ENCODE data around the gene HOMER2.
"Not testable (repeated sequence)": the region's sequence is repeated elsewhere in the genome, so short reads cannot be mapped to it uniquely, and the experiment has no call there.

Gene HOMER2

DNA sequence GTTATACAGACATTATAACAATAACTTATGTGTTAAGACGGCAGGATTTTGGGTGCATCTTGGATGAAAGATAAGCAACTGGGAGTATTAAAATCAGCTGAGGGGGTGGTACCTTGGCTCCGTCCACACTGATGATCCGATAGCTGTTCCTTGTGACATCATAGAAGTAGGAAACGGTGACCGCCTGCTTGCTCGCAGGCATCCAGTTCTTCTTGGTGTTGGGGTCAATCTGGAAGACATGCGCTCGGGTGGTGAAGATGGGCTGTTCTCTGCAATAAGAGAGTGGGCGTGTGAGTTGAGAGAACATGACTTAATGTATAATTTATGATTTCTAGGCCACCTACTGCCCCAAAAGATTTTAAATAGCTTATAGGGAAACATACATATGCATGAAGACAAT is 59.9 kb downstream of the HOMER2 start:
- DNase-seq: no peak

DNA sequence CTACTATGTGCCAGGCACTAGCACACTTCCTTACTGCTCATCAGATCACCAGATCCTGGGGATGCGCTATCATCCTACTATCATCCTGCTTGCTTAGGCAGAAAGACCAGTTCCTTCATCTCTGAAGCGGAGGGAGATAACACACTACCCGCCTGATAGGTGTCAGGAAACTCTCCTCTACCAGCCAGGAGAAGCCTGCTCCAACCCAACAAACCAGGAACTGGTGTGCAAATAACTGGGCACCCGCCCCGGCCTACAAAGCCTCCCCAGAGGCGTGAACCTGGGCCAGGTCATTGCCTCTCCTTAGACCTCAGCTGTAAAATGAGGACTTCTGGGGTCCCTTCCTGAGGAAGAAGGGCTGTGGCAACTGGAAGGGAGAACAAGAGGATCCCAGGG is 61.5 kb downstream of the HOMER2 start:
- no peak for DNase-seq

DNA sequence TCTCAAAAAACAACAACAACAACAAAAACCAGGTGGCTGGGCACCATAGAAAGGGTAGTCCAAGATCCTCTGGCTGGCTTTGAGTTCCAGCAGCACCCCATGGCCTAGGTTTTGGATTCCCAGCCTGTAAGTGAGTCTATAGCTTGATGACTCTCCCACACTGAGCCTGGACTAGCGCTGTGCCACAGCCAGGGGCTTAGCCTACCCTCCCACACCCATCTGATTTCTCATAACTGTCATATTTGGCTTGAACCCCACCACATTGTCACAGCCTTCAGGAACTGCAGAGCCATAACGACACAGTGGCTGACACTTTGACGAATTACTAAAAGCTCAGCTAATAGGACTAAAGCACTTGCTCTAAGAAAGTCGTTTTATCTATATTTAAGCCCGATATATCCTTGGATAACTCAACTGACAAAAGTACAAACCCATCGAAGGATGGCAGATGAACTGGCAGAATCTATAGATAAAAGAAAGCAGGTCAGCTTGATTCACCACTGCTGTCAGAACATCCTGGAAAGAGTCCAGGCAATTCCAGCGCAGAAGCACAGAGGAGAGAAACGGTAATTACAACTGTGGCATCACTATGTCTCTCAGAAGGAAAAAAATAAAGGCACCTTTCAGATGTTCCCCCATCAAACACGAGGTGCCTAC is 62.1 kb downstream of the HOMER2 start:
- no peak for DNase-seq

DNA sequence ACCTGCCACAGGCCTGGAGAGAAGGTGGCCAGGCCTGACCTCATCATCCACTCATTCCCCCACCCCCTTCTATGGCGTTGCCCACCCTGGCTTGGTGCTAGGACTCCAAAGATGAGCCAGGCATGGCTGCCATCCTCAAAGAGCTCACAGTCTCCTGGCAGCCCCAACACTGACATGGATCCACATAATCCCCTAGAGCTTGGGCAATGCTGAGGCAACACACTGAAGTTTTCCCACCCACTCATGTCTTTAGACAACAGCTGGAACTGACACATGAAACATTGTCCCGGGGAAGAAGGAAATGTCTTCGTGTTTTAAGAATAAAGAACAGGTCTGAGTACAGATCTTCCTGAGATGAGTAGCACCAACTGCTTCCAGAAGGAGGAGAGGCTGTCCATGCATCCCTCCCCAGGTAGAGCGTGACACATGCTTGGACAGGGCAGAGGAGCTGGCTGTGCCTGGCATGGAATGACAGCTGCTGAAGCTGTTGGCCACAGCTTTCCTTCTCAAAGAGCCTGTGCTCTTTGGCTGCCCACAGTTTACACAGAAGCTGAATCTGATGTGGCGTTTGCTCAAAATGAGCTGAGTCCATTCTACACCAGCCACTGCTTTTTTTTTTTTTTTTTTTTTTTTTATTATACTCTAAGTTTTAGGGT is 70.1 kb downstream of the HOMER2 start:
- no peak for DNase-seq

DNA sequence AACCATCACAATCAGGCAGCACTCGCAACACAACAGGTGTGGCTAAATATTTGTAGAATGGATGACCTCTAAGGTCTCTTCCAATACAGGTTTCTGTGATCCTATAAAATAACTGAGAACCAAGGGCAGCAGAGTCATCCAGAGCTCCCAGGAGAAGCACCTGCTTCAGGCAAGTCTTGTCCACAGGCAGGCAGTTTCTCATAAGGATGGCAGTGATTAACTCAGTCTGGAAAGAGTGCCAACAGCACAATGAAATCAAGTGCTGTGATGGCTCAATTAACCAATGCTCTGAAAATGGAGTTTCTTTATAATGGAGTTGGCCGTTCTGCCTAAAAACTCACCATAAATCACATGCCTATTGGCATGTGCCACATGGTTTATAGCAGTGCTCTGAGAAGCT is 70.8 kb downstream of the HOMER2 start:
- no peak for DNase-seq

DNA sequence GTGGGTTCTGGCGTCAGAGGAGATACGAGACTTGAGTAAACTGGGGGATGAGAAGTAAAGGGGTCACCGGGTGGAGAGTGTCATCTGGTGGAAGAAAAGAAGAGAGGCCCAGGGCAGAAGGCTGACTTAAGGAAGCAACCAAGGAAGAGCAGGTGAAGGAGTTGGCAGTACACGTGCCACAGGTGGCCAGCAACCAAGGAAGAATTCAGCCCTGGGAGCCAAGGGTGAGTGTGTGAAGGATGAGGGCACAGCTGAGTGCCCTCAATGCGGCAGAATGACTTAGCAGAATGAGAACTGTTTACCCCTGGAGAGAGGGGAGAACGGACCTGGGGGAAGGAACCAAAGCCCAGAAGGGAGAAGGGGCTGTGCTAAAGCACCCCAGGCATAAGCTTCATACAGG is 71.8 kb downstream of the HOMER2 start:
- DNase-seq: no peak

DNA sequence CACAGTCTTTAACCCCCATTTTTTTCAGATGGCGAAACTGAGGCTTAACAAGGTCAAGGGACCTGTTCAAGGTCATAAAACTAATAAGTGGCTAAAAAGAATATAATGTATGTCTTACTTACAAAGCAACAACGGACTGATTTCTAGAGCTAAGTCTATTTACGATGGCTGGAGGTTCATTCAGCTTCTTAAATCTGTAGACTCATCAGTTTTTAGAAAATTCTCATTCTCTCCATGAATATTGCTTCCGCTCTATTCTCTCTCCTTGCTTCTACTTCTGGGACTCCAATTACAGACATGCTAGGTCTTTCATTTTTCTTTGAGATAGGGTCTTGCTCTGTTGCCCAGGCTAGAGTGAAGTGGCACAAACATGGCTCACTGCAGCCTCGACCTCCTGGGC is 74.2 kb downstream of the HOMER2 start:
- no peak for DNase-seq

DNA sequence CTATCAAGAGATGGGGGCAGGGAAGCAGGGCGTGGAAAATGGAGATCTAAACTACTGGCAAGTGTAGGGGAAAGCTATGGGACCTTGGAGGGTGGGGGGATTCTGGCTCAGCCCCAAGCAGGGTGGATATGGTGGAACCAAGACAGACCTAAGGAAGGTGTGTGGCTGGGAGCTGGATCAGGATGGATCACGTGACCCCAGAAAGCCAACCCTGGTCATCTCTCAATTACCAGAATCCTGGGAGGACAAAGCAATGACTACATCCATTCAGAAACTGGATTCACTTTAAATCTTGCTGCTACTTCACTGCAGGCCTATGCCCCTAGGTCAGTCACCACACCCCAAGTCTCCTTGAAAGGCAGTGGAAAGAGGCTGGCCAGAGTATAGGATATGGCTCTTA is 74.7 kb downstream of the HOMER2 start:
- no peak for DNase-seq

DNA sequence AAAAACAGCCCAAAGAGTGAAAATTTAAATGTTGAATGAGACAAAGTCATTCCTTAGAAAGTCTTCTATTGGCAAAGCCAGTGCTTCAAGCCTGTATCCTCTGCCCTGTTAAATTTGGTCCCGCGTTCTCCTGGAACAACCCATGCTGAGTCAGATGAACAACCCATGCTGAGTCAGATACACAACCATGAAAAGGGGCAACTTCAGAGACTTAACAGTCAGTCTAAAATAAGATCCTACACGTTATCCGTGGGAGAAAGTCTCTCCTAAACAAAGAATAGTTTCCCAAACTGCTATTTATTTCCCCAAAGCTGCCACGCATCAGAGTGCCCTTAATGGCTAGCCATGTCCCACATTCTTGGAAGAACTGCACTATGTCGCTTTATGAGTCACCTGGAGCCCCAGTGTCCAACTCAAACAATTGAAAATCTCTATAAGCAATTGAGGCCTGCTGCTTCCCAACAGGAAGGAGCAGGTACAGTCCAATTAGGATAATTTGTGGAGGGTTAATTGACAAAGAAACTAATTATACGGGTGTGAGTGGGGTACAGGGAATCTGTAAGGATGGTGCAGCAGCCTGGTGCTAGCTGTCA is 77.0 kb downstream of the HOMER2 start:
- no peak for DNase-seq

DNA sequence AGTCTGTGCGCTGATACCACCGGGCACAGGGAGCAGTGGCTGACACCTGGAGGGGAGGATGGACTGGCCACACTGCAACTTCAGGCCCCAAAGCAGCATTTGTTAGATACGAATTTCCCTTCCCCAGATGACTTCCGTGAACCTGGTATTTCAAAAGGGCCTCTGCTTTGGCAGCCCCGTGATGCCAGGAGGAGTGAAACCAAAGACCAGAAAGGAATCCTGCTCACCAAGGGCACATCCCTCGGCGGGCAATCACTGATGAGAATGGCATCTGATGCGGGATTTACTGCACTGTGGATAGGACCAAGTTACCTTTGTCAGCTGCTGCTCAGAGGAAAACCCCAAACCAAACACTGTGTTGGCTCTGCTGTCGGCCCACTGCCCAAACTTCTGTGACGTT is 77.6 kb downstream of the HOMER2 start:
- no peak for DNase-seq

DNA sequence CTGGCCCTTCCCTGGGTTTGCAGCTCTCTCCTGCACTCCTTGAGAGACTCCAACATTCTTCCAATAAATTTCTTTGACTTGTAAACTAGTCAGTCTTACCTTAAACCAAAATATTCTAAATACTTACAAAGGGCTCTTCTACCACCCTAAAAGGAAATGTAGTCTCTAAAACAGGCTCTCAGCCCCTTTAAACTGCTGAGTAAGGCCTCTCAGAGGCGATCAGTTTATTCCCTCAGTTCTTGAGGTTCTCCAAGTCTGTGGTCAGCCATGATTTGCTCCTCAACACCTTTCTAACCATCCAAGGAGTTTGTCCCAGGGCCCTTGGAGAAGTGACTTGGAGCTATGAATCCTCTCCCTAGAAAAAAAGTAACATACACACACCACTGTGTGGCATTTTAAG is 78.3 kb downstream of the HOMER2 start:
- DNase-seq: no peak

DNA sequence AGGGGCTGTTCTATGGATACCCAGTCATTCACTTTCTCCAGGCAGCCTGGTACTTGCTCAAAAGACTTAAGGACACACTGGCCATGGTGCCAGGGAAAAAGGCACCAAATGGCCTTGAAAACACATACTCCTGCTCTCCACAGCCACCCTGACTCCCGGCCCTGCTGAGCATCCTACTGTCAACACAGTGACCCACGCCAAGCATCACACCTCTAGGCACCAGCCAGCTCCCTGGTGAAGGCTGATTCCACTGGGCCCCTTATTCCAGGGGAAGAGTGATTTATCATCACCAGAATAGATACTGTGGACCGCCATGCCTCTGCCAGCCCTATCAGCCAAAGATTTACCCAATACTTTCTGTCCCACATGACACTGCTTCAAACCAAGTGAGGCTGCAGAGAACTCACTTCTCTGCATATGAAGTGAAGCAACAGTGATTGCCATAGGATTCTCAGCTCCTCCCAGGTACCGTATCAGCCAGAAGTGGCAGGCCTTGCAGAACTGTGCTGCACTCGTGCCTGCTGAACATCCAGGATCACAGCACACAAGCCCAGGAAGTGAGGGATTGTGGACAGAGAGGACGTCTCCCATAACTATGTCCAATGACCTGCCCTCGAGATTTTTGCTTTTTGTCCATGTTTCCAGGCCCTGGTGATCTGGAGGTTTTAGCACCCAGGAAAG is 79.4 kb downstream of the HOMER2 start:
- no peak for DNase-seq

DNA sequence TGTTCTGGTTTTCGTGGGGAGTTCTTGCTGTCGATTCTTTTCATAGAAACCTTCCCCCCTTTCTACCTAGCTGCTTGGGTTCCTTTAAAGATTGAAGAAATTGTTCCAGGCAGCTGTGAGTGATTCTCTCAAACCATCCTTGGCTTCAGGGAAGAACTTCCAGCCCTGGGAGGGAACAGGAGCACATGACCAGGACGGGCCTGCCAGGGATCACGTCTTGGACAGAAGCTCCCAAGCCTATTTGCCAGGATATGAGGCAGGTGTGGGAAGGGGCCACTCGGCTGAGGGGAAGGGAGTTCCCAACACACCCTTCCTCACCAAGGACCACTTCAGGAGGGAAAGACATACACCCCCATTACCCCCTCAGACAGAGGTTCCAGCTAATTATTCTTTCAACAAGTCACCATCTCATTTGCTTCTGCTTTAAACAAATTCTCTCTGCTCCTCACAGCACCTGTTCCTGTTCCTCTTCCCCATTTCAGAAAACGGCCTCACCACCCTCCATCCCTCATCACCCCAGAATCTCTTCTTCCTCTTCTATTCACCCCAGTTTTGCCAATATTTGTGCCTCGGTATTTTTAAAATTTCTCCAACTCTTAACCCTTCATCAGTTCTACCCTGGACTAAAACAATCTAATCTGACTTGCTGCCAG is 80.6 kb downstream of the HOMER2 start:
- DNase-seq: no peak

DNA sequence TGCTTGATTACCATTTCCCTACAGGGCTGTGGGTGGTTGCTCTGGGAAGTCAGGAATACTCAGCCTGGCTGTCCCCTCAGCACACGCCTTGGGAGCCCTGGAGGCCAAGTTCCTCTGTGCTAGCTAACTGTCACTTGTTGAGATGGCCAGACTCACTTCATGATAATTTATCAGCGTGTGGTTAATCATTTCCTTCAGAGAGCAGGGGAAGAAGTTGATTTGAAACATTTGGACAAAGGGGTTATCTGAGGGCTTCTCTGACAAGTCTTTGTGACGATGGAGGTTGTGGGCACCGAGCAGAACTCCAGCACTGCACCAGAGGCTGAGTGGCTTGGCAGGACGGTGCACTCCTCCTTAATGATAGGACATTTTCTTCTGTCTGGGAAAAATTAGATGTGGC is 81.2 kb downstream of the HOMER2 start:
- DNase-seq: no peak

DNA sequence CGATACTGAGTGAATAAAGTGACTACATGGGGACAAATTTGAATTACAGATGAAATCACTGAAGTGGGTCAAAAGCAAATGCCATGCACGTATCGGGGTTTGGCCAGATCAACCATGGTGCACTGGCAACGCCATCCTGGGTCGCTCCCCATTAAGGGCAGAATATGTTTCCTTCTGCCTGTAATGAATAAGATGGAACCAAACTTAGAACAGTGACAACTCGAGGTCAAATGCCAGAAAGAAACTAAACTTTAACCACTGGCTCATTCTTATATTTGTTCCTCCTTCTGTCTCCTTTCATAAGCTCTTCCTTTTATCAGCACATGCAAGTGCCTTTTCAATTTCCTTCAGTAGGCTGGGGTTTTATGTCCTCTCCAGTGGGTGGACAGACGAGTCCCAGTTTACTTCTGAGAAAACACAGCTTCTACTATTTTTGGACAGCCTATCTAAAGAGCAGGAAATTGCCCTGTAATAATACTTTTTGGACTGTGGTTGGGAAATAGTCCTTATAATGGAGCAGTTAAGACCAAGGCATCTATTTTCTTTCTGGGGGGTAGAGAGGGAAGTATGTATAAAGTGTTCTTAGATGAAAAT is 81.7 kb downstream of the HOMER2 start:
- DNase-seq: peak; percentile 52

DNA sequence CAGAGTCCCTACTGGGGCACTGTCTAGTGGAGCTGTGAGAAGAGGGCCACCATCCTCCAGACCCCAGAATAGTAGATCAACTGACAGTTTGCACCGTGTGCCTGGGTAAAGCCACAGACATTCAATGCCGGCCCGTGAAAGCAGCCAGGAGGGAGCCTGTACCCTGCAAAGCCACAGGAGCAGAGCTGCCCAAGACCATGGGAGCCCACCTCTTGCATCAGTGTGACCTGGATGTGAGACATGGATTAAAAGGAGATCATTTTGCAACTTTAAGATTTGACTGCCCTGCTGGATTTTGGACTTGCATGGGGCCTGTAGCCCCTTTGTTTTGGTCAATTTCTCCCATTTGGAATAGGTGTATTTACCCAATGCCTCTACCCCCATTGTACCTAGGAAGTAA is 86.5 kb downstream of the HOMER2 start:
- DNase-seq: not testable (repeated sequence)

DNA sequence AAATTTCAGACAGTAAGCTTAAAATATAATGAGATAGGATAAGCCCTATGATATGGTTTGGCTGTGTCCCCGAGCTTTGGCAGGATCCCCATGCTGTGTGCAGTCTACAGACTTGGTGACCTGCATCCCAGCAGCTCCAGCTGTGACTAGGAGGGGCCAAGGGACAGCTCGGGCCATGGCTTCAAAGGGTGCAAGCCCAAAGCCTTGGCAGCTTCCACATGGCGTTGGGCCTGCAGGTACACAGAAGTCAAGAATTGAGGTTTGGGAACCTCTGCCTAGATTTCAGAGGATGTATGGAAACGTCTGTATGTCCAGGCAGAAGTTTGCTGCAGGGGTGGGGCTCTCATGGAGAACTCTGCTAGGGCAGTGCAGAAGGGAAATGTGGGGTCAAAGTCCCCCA is 86.9 kb downstream of the HOMER2 start:
- not testable (repeated sequence) for DNase-seq

DNA sequence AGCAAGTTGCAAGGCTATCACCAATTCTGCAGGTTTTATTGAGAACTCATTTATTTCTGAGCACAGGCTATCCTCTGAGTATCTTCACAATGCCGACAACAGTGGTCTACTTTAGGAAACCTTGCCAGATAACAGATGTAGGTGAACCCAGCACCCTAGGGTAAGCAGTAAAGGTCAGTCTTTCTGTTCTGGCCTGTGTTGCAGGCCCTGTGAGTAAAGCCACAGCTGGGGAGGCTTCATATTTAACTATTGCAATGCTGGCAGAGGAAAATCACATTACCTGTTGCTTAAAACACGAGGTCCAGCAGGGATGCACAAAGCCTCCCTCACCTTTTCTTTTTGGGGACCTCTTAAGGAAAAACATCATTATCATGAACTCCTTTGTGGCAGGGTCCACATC is 87.6 kb downstream of the HOMER2 start:
- DNase-seq: no peak

DNA sequence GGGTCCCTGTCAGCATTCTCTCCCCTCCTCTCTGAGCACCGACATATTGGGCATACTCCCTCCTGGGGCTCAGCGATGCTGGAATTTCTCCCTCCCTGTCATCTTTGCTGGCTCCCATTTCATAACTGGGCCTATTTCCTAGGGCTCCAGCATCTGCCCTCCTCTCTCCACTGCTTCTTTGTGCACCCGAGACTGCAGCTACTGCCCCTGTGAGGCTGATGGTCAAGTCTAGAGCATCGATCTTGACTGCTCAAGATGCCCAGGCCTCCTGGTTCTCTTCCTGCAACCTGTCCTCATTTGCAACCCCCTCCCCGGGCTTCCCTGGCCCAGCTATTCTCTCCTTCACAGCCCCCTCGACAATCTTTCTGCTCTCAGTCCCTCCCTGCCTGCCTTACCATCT is 89.6 kb downstream of the HOMER2 start:
- DNase-seq: no peak

DNA sequence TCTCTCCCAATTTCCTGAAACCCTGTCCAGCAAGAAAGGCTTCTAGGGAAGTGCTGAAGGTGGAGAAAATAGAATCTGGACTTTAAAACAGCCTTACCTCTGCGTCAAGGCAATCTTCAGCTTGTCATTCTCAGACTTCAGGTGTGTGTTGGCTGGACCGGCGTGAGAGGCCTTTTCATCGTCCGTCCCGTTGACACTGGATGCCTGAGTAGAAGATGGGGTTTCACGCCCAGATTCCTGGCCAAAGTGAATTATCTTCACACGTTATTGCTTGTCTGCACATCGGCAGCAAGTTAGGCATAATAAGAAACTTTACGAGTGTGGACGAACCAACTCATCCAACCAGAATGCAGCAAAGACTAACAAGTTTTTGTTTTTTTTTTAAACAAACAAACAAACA is 93.6 kb downstream of the HOMER2 start:
- DNase-seq: no peak

DNA sequence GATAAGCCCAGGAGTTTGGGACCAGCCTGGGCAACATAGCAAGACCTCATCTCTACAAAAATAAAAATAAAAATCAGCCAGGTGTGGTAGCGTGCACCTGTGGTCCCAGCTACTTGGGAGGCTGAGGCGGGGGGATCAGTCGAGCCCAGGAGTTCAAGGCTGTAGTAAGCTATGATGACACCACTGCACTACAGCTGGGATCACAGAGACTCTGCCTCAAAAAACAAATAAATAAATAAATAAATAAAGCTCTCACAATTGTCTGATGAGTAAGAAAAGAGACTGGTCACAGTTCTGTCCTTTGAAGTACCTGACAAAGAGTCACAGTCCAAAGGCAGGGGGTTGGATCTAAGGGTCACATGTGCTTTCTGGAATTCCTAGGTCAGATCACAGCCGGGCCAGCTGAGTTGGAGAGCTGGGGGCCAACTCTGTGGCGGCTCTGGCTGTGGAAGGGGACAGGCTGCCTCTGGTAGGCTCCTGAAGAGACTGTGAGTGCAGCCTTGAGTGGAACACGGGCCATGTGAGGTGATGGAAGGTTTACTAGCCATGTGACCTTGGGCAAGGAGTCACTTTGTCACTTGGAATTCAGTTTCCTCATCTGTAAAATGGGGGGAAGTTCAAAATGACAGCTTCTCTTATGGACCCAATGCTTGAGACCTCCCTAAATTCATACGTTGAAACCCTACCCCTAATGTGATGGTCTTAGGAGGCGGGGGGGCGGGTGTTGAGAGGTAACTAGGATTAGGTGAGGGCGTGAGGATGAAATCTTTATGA is 95.9 kb downstream of the HOMER2 start:
- DNase-seq: no peak

All from KG1 (cell line).